Lower leg skin (tissue), 3 donors: ENCODE data around the gene EHD3.

Experiments
- POLR2A ChIP-seq, 2 donors: fragments of 450-650 bp; IDR thresholded peaks; one replicate each; pipeline ENCODE4 v1.6.1; 2016 to 2017; ENCODE audit warnings: antibody characterized with exemption in 2 of 2, mild to moderate bottlenecking in 1 of 2, moderate library complexity in 1 of 2
- TF ChIP-seq, protein P1 (sequence below), 3 donors: fragments of 450-650 bp; IDR thresholded peaks; one replicate each; pipeline ENCODE4 v1.5.1; 2016; ENCODE audit warnings: antibody characterized with exemption in 3 of 3, mild to moderate bottlenecking in 3 of 3, moderate library complexity in 2 of 3

DNA sequence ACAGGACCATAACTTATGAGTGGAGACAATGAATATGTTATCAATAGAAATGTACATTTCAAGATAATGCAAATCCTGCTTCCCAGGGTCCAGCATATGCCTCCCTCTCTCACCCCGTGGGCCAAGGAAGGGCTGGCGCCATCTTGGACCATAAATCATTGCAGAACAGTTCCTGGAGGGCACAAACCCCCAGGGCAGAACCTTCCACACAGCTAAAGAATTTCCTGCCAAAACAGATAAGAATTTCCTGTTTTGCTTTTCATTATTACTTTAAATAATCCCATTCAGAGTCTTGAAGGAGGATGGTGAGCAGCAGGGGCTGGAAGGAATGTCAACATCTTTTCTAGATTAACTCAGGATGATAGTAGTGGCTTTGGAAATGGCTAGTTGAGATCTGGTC, 53.7 kb downstream of the EHD3 start:
- TF ChIP-seq, protein P1, sequence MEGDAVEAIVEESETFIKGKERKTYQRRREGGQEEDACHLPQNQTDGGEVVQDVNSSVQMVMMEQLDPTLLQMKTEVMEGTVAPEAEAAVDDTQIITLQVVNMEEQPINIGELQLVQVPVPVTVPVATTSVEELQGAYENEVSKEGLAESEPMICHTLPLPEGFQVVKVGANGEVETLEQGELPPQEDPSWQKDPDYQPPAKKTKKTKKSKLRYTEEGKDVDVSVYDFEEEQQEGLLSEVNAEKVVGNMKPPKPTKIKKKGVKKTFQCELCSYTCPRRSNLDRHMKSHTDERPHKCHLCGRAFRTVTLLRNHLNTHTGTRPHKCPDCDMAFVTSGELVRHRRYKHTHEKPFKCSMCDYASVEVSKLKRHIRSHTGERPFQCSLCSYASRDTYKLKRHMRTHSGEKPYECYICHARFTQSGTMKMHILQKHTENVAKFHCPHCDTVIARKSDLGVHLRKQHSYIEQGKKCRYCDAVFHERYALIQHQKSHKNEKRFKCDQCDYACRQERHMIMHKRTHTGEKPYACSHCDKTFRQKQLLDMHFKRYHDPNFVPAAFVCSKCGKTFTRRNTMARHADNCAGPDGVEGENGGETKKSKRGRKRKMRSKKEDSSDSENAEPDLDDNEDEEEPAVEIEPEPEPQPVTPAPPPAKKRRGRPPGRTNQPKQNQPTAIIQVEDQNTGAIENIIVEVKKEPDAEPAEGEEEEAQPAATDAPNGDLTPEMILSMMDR (IDR thresholded peaks at IDR 0.05): no peak
- no peak for TF ChIP-seq POLR2A (IDR thresholded peaks at IDR 0.05)
